GM18526 (cell line): ENCODE measurements around the gene CEP152.

Experiments used
- POLR2A ChIP-seq: IDR thresholded peaks from 3 replicates; pipeline ENCODE4 v1.6.1; 2011; ENCODE audit not compliant: insufficient read length; ENCODE audit errors: extremely low read depth

CEP152 gene

GRCh38 chr15:48751595-48751994 is 59.3 kb downstream of the CEP152 start:
- TF ChIP-seq POLR2A: no peak

GRCh38 chr15:48748535-48748934 is 62.3 kb downstream of the CEP152 start:
- no peak for TF ChIP-seq POLR2A

- no peak for TF ChIP-seq POLR2A
These were observed 77.3 kb downstream of the CEP152 start for GRCh38 chr15:48733615-48734014.

- no peak for TF ChIP-seq POLR2A
These were observed 80.4 kb downstream of the CEP152 start for GRCh38 chr15:48730506-48730905.

DNA sequence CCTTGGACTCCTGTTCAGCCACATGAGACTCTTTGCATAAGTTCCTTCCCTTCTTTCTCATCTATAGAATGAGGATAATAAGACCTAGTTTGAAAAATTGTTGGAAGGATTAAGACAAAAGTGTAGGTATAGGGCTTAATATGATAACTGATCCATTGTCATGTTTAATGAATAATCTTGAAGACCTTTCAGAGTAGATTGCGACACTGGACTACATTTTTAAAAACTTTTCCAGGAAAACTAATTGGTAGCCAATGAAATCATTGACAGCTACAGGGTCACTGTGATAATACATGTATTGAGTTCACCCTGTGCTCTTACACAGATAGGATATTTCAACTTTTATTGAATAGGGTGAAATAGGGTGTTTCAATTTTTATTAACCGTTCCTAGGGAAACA is 86.9 kb downstream of the CEP152 start:
- no peak for TF ChIP-seq POLR2A

- TF ChIP-seq POLR2A: no peak
These were observed 87.9 kb downstream of the CEP152 start for GRCh38 chr15:48722764-48723661.

DNA sequence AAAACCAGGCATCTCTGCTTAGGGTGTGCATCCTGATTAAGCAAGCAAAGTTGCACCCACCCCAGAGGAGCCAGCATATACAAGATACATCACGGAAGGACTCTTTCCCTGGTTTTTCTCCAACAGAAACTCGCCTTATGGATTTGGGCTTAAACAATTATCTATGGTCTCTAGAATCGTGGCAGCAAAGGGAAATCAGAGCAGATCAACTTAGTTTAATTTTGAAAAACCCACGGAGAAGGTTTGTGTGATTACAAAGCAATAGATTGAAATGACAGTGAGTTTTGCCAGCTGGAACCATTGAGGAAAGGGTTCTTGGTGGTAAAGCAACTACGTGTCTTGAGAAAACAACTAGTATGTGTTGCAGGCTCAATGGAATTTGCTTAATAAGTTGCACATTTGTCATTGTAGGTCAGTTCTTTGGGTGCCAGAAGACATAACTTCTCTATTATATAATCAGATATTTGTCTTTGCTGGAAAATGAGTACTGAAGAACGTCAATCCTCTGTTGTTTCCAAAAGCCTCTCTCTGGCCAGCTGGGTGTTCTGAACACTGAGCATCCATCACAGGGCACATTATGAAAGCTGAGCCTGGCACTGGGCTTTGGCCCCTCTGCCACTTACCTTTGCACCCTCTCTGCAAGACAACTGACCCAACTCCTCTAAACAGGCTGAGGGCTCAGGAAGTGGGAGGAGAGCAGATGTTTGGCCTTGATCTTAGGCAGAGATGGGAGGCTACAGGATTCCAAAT is 89.6 kb downstream of the CEP152 start:
- no peak for TF ChIP-seq POLR2A

GRCh38 chr15:48720646-48721045 is 90.2 kb downstream of the CEP152 start:
- TF ChIP-seq POLR2A: no peak

GRCh38 chr15:48719668-48720067 is 91.2 kb downstream of the CEP152 start:
- no peak for TF ChIP-seq POLR2A

DNA sequence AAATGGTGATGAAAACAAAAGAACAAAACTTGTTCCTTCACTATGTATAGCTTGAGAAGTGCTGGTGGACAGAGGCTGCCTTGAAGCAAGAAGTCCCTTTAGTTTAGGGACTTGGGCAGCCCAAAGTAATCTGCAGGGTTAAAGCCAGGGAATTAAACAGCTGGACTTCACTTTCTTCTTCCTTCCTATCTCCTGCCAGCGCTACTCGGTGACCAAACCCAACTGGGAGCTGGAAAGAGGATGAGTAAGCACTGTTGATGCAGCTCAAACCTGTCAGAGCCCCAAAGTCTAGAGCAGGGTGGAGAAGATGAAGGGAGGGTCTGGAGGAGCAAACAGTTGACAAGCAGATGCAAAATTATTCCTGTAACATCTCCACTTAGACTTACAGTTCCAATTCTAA is 92.2 kb downstream of the CEP152 start:
- no peak for TF ChIP-seq POLR2A

GRCh38 chr15:48717458-48717857 is 93.4 kb downstream of the CEP152 start:
- no peak for TF ChIP-seq POLR2A

GRCh38 chr15:48712546-48712945 is 98.3 kb downstream of the CEP152 start:
- no peak for TF ChIP-seq POLR2A

DNA sequence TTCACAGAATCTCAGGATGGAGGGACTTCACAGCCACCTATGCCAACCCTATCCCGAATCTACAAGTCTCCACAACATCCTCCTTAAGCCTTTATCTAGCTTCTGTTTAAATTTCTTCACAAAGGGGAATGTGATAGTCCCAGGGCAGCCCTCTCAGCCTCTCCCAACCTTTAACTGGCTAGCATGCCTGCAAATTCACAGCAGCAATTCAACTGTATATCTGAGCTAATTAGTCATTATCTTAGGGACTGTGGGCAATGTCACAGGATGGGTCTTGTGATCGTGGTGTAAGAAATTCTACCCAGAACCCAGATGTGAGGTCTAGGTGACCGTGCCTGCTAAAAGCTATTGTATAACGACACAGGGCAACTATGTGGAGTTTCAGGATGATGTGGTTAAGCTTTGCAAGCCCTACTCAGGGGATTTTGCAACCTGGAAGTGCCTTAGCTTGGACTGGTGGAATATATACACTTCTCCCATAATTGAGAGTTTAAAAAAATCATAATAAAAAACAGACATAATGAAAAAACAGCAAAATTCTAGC is 99.8 kb downstream of the CEP152 start:
- no peak for TF ChIP-seq POLR2A

GRCh38 chr15:48708641-48709040 is 102.2 kb downstream of the CEP152 start:
- TF ChIP-seq POLR2A: no peak

- TF ChIP-seq POLR2A: no peak
These were observed 105.5 kb downstream of the CEP152 start for GRCh38 chr15:48705381-48705780.

- TF ChIP-seq POLR2A: no peak
These were observed 107.3 kb downstream of the CEP152 start for GRCh38 chr15:48703544-48703943.
